CD14-positive monocyte (primary cell): ENCODE results near the gene NDUFB10. TPM values are rescaled to one million over a fixed set of nuclear protein-coding genes. Genes with fewer than 3 reads are reported as not detected.

Experiments
- DNase-seq, 3 donors: peaks; one replicate each; pipeline ENCODE4 v3.0.0-alpha.2; 2011 to 2022
- H2AFZ ChIP-seq: 2 replicates; pipeline ENCODE4 v1.6.0; 2012; ENCODE audit warnings: mild to moderate bottlenecking, low read depth, low read length, inconsistent platforms; ENCODE audit not compliant: insufficient read depth, poor library complexity, severe bottlenecking
- H3K27ac ChIP-seq, 2 donors: 1 replicate in 1 of 2; 2 replicates in 1 of 2; pipeline ENCODE4 v1.5.1; 2012 to 2013; ENCODE audit warnings: low read length in 2 of 2, control low read depth in 1 of 2, inconsistent platforms in 1 of 2, low read depth in 1 of 2, mild to moderate bottlenecking in 1 of 2
- H3K27me3 ChIP-seq, 2 donors: one replicate each; pipeline versions ENCODE4 v1.6.0 to v1.6.1; 2011 to 2013; ENCODE audit warnings: low read length in 2 of 2; ENCODE audit not compliant: control insufficient read depth in 2 of 2, insufficient read depth in 2 of 2
- H3K36me3 ChIP-seq, 2 donors: replicated peaks in 1 of 2; 1 replicate in 1 of 2; 2 replicates in 1 of 2; pipeline versions ENCODE4 v1.5.1 to v1.6.1; 2012 to 2013; ENCODE audit warnings: low read length in 2 of 2, control low read depth in 1 of 2, inconsistent platforms in 1 of 2, mild to moderate bottlenecking in 1 of 2; ENCODE audit not compliant: insufficient read depth in 2 of 2, control insufficient read depth in 1 of 2
- H3K4me1 ChIP-seq, 2 donors: 1 replicate in 1 of 2; 2 replicates in 1 of 2; pipeline versions ENCODE4 v1.5.1 to v1.6.1; 2012 to 2013; ENCODE audit warnings: low read length in 2 of 2, control low read depth in 1 of 2, inconsistent platforms in 1 of 2, mild to moderate bottlenecking in 1 of 2, moderate library complexity in 1 of 2; ENCODE audit not compliant: insufficient read depth in 2 of 2, control insufficient read depth in 1 of 2
- H3K4me2 ChIP-seq: replicated peaks from 2 replicates; pipeline ENCODE3; 2012; ENCODE audit warnings: low read length, moderate library complexity, mild to moderate bottlenecking; ENCODE audit not compliant: poor library complexity, severe bottlenecking; ENCODE audit errors: extremely low read depth
- H3K4me3 ChIP-seq, 3 experiments: fragments of 200-600 bp in 1 of 3; sonication (generic) in 1 of 3; replicated peaks in 1 of 3; 1 replicate in 2 of 3; 2 replicates in 1 of 3; pipeline ENCODE4 v1.5.1; 2011 to 2013; ENCODE audit warnings: low read length in 3 of 3, mild to moderate bottlenecking in 3 of 3, control low read depth in 2 of 3, low read depth in 2 of 3, inconsistent platforms in 1 of 3, moderate library complexity in 1 of 3
- H3K79me2 ChIP-seq: 2 replicates; pipeline ENCODE4 v1.6.0; 2012; ENCODE audit warnings: mild to moderate bottlenecking, control low read depth, inconsistent platforms, low read length, moderate library complexity; ENCODE audit not compliant: insufficient read depth
- H3K9ac ChIP-seq: 2 replicates; pipeline ENCODE4 v1.6.0; 2017; ENCODE audit warnings: low read length, mild to moderate bottlenecking; ENCODE audit not compliant: insufficient read depth, poor library complexity, severe bottlenecking
- H3K9me3 ChIP-seq, 2 donors: replicated peaks in 1 of 2; 1 replicate in 1 of 2; 2 replicates in 1 of 2; pipeline versions ENCODE4 v1.5.1 to v1.6.1; 2012 to 2013; ENCODE audit warnings: low read length in 2 of 2, control low read depth in 1 of 2; ENCODE audit not compliant: control insufficient read depth in 1 of 2, insufficient read depth in 1 of 2
- H4K20me1 ChIP-seq: 2 replicates; pipeline ENCODE4 v1.6.0; 2012; ENCODE audit warnings: mild to moderate bottlenecking, low read length, control low read depth, moderate library complexity; ENCODE audit not compliant: insufficient read depth
- H3K27ac Mint-ChIP-seq, 7 donors: one replicate each; pipeline ENCODE4 v1.8.0; 2020; ENCODE audit warnings: mild to moderate bottlenecking in 7 of 7, mixed read lengths in 7 of 7, moderate library complexity in 6 of 7, inconsistent platforms in 2 of 7
- H3K27me3 Mint-ChIP-seq, 3 donors: one replicate each; pipeline ENCODE4 v1.8.0; 2021 to 2022; ENCODE audit warnings: low read depth in 3 of 3, mild to moderate bottlenecking in 3 of 3, mixed read lengths in 3 of 3, moderate library complexity in 3 of 3, inconsistent platforms in 1 of 3
- H3K36me3 Mint-ChIP-seq, 2 donors: one replicate each; pipeline ENCODE4 v1.8.0; 2020; ENCODE audit warnings: mixed read lengths in 2 of 2, inconsistent platforms in 1 of 2, mild to moderate bottlenecking in 1 of 2
- H3K4me1 Mint-ChIP-seq: one replicate; pipeline ENCODE4 v1.8.0; 2020; ENCODE audit warnings: mild to moderate bottlenecking, mixed read lengths
- H3K4me3 Mint-ChIP-seq, 2 donors: one replicate each; pipeline ENCODE4 v1.8.0; 2020; ENCODE audit warnings: mild to moderate bottlenecking in 2 of 2, mixed read lengths in 2 of 2, moderate library complexity in 1 of 2
- H3K9me3 Mint-ChIP-seq, 7 donors: one replicate each; pipeline ENCODE4 v1.8.0; 2020 to 2022; ENCODE audit warnings: mixed read lengths in 7 of 7, mild to moderate bottlenecking in 6 of 7, moderate library complexity in 6 of 7, inconsistent platforms in 2 of 7
- CTCF ChIP-seq: fragments of 200-600 bp; IDR thresholded peaks from one replicate; pipeline ENCODE4 v1.8.0; 2022; ENCODE audit warnings: antibody characterized with exemption, mild to moderate bottlenecking
- WGBS: methylation state at CpG from one replicate; pipeline ENCODE4 v1.1.5; 2013; ENCODE audit warnings: missing lambda C conversion rate; ENCODE audit not compliant: insufficient coverage; 5-methylcytosine and 5-hydroxymethylcytosine counted together
- intact Hi-C, 2 donors: fragments of 100-400 bp; cut with micrococcal nuclease; formaldehyde crosslinking; loops; one replicate each; pipeline versions ENCODE4 v1.15.0 to v1.15.1; 2023
- polyA plus RNA-seq, 3 donors: library from polyadenylated mRNA; depleted of rRNA in 1 of 3; unstranded in 2 of 3; stranded (reverse) in 1 of 3; fragments of 300-500 nt in 2 of 3; fragments of >200 nt in 1 of 3; fragmentation: Illumina TruSeq in 2 of 3; gene quantifications; 1 replicate in 2 of 3; 2 replicates in 1 of 3; pipeline ENCODE4 v1.2.3, GENCODE V29; 2012 to 2021

Gene NDUFB10
- polyA plus RNA-seq, 3 donors = 121 to 215 (median 186) TPM

DNA sequence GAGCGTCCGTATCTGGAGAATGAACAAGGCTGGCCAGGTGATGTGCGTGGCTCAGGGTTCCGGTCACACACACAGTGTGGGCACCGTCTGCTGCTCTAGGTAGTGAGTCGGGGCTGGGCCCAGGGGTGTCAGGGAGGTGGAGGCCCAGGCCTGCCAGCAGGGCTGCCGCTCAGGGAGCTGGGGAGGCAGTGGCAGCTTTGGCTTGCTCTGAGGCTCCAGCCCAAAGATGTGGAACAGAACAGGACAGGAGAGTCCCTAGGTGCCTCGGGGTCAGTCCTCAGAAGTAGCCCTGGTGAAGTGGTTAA, 16.8 kb downstream of the NDUFB10 start:
- H3K36me3 ChIP-seq = peaks cover 45 to 47% of the 10 kb centered on the region in 2 donors
- H2AFZ ChIP-seq = no peak overlapping the region
- Mint-ChIP-seq H3K4me3 (no peak overlapping the region), H3K36me3 (peaks cover 41 to 48% of the 10 kb centered on the region in 2 donors), H3K4me1 (peaks cover 16% of the 10 kb centered on the region), H3K27ac (no peak overlapping the region), H3K27me3 (peaks cover 24 to 37% (median 27%) of the 10 kb centered on the region in 3 donors), H3K9me3 (peaks cover 0 to 3% (median 0%) of the 10 kb centered on the region in 7 donors)
- H3K4me3 ChIP-seq = no peak overlapping the region
- H3K4me2 ChIP-seq = no peak overlapping the region
- peaks cover 11% of the 10 kb centered on the region for H3K79me2 ChIP-seq
- intact Hi-C loops = no loop called here
- no peak overlapping the region for H3K9ac ChIP-seq
- peaks cover 0 to 3% of the 10 kb centered on the region in 2 donors for H3K9me3 ChIP-seq
- 99% methylated on average over 6 of the region's 8 CpGs for WGBS
- no peak for DNase-seq
- no peak for TF ChIP-seq CTCF
- H3K27ac ChIP-seq = no peak overlapping the region
- H3K27me3 ChIP-seq = peaks cover 16 to 26% of the 10 kb centered on the region in 2 donors
- peaks cover 12 to 15% of the 10 kb centered on the region in 2 donors for H3K4me1 ChIP-seq
- H4K20me1 ChIP-seq = peaks cover 4% of the 10 kb centered on the region

GRCh38 chr16:1976951-1977874, 17.9 kb downstream of the NDUFB10 start:
- H3K4me3 Mint-ChIP-seq = no peak overlapping the region
- no peak overlapping the region for H3K4me3 ChIP-seq
- peaks cover 26 to 37% of the 10 kb centered on the region in 2 donors for H3K27me3 ChIP-seq
- no peak overlapping the region for H3K27ac ChIP-seq
- no peak overlapping the region for H3K9ac ChIP-seq
- H3K36me3 Mint-ChIP-seq = peaks cover 44 to 48% of the 10 kb centered on the region in 2 donors
- peaks cover 34 to 47% (median 37%) of the 10 kb centered on the region in 3 donors for H3K27me3 Mint-ChIP-seq
- H3K4me2 ChIP-seq = no peak overlapping the region
- no peak overlapping the region for H2AFZ ChIP-seq
- H3K4me1 ChIP-seq = peaks cover 9 to 11% of the 10 kb centered on the region in 2 donors
- peaks cover 45 to 47% of the 10 kb centered on the region in 2 donors for H3K36me3 ChIP-seq
- H3K79me2 ChIP-seq = peaks cover 8% of the 10 kb centered on the region
- H4K20me1 ChIP-seq = peaks cover 4% of the 10 kb centered on the region
- no peak for TF ChIP-seq CTCF
- H3K9me3 ChIP-seq = peaks cover 0 to 13% of the 10 kb centered on the region in 2 donors
- H3K9me3 Mint-ChIP-seq = peaks cover 0 to 6% (median 1%) of the 10 kb centered on the region in 7 donors
- intact Hi-C loops = no loop called here
- no peak overlapping the region for H3K27ac Mint-ChIP-seq
- WGBS = 96% methylated on average over 20 of the region's 33 CpGs
- no peak for DNase-seq
- H3K4me1 Mint-ChIP-seq = peaks cover 10% of the 10 kb centered on the region
